Neural cell (in vitro differentiated cells): Measurements from ENCODE around the gene BTN1A1. TPM values are rescaled to one million over a fixed set of nuclear protein-coding genes. Genes with fewer than 3 reads are reported as not detected.

Experiments
- H2AFZ ChIP-seq: fragments of 200-600, 300-800 bp; sonication (generic), shearing (Covaris generic); 2 replicates; pipeline ENCODE4 v1.6.0; 2014; ENCODE audit warnings: low read depth, mild to moderate bottlenecking, antibody characterized with exemption, low read length, moderate library complexity
- H3F3A ChIP-seq: fragments of 200-600 bp; shearing (Covaris generic); 2 replicates; pipeline ENCODE4 v1.6.1; 2016; ENCODE audit warnings: mild to moderate bottlenecking, moderate library complexity, mixed read lengths, antibody characterized with exemption, low read length; ENCODE audit not compliant: insufficient read depth, poor library complexity, severe bottlenecking
- H3K27ac ChIP-seq: fragments of 200-600, 300-800 bp; sonication (generic), shearing (Covaris generic); 2 replicates; pipeline ENCODE4 v1.5.1; 2014; ENCODE audit warnings: mild to moderate bottlenecking, low read length, moderate library complexity
- H3K27me3 ChIP-seq: fragments of 300-800, 200-600 bp; sonication (generic), shearing (Covaris generic); 2 replicates; pipeline ENCODE4 v1.6.0; 2014; ENCODE audit warnings: mild to moderate bottlenecking, low read depth, low read length, moderate library complexity; ENCODE audit not compliant: insufficient read depth
- H3K36me3 ChIP-seq: fragments of 300-800, 200-600 bp; sonication (generic), shearing (Covaris generic); 2 replicates; pipeline ENCODE4 v1.5.1; 2014; ENCODE audit warnings: mild to moderate bottlenecking, antibody characterized with exemption, low read length, moderate library complexity; ENCODE audit not compliant: insufficient read depth
- H3K4me2 ChIP-seq: fragments of 300-800, 200-600 bp; sonication (generic), shearing (Covaris generic); 2 replicates; pipeline ENCODE4 v1.6.0; 2014; ENCODE audit warnings: mild to moderate bottlenecking, low read length
- H3K4me3 ChIP-seq: fragments of 300-800, 200-600 bp; sonication (generic), shearing (Covaris generic); 2 replicates; pipeline ENCODE4 v1.5.1; 2014; ENCODE audit warnings: mild to moderate bottlenecking, low read length, moderate library complexity
- H3K79me2 ChIP-seq: fragments of 200-600 bp; shearing (Covaris generic); replicated peaks from 2 replicates; pipeline ENCODE4 v1.6.0; 2014; ENCODE audit warnings: mild to moderate bottlenecking, low read length, moderate library complexity; ENCODE audit not compliant: insufficient read depth
- H3K9ac ChIP-seq: fragments of 300-800, 200-600 bp; sonication (generic), shearing (Covaris generic); 2 replicates; pipeline ENCODE4 v1.6.1; 2016; ENCODE audit warnings: mild to moderate bottlenecking, low read length, mixed read lengths
- H3K9me2 ChIP-seq: fragments of 200-600 bp; shearing (Covaris generic); 2 replicates; pipeline ENCODE4 v1.6.1; 2016; ENCODE audit warnings: mild to moderate bottlenecking, low read length, mixed read lengths; ENCODE audit not compliant: insufficient read depth
- H3K9me3 ChIP-seq: fragments of 200-600, 300-800 bp; sonication (generic), shearing (Covaris generic); 2 replicates; pipeline ENCODE4 v1.6.1; 2016; ENCODE audit warnings: mild to moderate bottlenecking, mixed run types, low read length, moderate library complexity, mixed read lengths
- H4K20me1 ChIP-seq: fragments of 200-600 bp; shearing (Covaris generic); 2 replicates; pipeline ENCODE4 v1.6.1; 2016; ENCODE audit warnings: mild to moderate bottlenecking, mixed run types; ENCODE audit not compliant: insufficient read depth
- EP300 ChIP-seq: fragments of 450-650 bp; conservative IDR thresholded peaks from 2 replicates; pipeline ENCODE4 v1.6.1; 2014; ENCODE audit warnings: antibody characterized with exemption, mild to moderate bottlenecking, moderate library complexity; ENCODE audit not compliant: poor library complexity, severe bottlenecking
- EZH2 ChIP-seq: fragments of 200-600, 300-800 bp; shearing (Covaris generic), sonication (generic); IDR thresholded peaks from 2 replicates; pipeline ENCODE4 v1.6.1; 2014; ENCODE audit warnings: antibody characterized with exemption, low read length, borderline replicate concordance, mild to moderate bottlenecking; ENCODE audit not compliant: insufficient read depth, poor library complexity, severe bottlenecking
- MXI1 ChIP-seq: fragments of 450-650 bp; conservative IDR thresholded peaks from 2 replicates; pipeline ENCODE4 v1.6.1; 2014; ENCODE audit warnings: antibody characterized with exemption, mild to moderate bottlenecking; ENCODE audit not compliant: poor library complexity, severe bottlenecking
- POLR2AphosphoS5 ChIP-seq: IDR thresholded peaks from 2 replicates; pipeline ENCODE4 v1.6.1; 2012
- RAD21 ChIP-seq: fragments of 450-650 bp; conservative IDR thresholded peaks from 2 replicates; pipeline ENCODE4 v1.6.1; 2014; ENCODE audit warnings: antibody characterized with exemption, mild to moderate bottlenecking, moderate library complexity
- SMC3 ChIP-seq: fragments of 450-650 bp; conservative IDR thresholded peaks from 2 replicates; pipeline ENCODE4 v1.6.1; 2014; ENCODE audit warnings: antibody characterized with exemption, mild to moderate bottlenecking, moderate library complexity; ENCODE audit not compliant: poor library complexity
- TAF1 ChIP-seq: IDR thresholded peaks from 2 replicates; pipeline ENCODE4 v1.6.1; 2012; ENCODE audit warnings: low read depth
- polyA plus RNA-seq: library from polyadenylated mRNA; depleted of rRNA; stranded (reverse); fragments of >200 nt; gene quantifications from 2 replicates; pipeline ENCODE4 v1.2.3, GENCODE V29; 2014
- TF ChIP-seq, protein P1 (sequence below): IDR thresholded peaks from 2 replicates; pipeline ENCODE4 v1.6.1; 2012; ENCODE audit warnings: borderline replicate concordance
- TF ChIP-seq, protein P2 (sequence below): fragments of 450-650 bp; IDR thresholded peaks from 2 replicates; pipeline ENCODE4 v1.5.1; 2014; ENCODE audit warnings: antibody characterized with exemption, mild to moderate bottlenecking, moderate library complexity; ENCODE audit not compliant: poor library complexity, severe bottlenecking

BTN1A1 gene
- polyA plus RNA-seq, 1 donor from 2014 or later = not detected

- Histone ChIP-seq H3K4me2 (no peak overlapping the region), H2AFZ (no peak overlapping the region), H3K79me2 (no peaks in the 10 kb centered on the region), H4K20me1 (no peaks in the 10 kb centered on the region), H3K4me3 (no peak overlapping the region), H3K36me3 (no peaks in the 10 kb centered on the region), H3F3A (no peaks in the 10 kb centered on the region), H3K9me2 (no peaks in the 10 kb centered on the region), H3K27me3 (peaks cover 6% of the 10 kb centered on the region), H3K9me3 (no peaks in the 10 kb centered on the region), H3K9ac (no peak overlapping the region), H3K27ac (no peak overlapping the region)
- TF ChIP-seq SMC3 (no peak), POLR2AphosphoS5 (no peak), EP300 (no peak), EZH2 (no peak), TAF1 (no peak), RAD21 (no peak), MXI1 (no peak)
- TF ChIP-seq, protein P1, sequence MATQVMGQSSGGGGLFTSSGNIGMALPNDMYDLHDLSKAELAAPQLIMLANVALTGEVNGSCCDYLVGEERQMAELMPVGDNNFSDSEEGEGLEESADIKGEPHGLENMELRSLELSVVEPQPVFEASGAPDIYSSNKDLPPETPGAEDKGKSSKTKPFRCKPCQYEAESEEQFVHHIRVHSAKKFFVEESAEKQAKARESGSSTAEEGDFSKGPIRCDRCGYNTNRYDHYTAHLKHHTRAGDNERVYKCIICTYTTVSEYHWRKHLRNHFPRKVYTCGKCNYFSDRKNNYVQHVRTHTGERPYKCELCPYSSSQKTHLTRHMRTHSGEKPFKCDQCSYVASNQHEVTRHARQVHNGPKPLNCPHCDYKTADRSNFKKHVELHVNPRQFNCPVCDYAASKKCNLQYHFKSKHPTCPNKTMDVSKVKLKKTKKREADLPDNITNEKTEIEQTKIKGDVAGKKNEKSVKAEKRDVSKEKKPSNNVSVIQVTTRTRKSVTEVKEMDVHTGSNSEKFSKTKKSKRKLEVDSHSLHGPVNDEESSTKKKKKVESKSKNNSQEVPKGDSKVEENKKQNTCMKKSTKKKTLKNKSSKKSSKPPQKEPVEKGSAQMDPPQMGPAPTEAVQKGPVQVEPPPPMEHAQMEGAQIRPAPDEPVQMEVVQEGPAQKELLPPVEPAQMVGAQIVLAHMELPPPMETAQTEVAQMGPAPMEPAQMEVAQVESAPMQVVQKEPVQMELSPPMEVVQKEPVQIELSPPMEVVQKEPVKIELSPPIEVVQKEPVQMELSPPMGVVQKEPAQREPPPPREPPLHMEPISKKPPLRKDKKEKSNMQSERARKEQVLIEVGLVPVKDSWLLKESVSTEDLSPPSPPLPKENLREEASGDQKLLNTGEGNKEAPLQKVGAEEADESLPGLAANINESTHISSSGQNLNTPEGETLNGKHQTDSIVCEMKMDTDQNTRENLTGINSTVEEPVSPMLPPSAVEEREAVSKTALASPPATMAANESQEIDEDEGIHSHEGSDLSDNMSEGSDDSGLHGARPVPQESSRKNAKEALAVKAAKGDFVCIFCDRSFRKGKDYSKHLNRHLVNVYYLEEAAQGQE = no peak
- TF ChIP-seq, protein P2, sequence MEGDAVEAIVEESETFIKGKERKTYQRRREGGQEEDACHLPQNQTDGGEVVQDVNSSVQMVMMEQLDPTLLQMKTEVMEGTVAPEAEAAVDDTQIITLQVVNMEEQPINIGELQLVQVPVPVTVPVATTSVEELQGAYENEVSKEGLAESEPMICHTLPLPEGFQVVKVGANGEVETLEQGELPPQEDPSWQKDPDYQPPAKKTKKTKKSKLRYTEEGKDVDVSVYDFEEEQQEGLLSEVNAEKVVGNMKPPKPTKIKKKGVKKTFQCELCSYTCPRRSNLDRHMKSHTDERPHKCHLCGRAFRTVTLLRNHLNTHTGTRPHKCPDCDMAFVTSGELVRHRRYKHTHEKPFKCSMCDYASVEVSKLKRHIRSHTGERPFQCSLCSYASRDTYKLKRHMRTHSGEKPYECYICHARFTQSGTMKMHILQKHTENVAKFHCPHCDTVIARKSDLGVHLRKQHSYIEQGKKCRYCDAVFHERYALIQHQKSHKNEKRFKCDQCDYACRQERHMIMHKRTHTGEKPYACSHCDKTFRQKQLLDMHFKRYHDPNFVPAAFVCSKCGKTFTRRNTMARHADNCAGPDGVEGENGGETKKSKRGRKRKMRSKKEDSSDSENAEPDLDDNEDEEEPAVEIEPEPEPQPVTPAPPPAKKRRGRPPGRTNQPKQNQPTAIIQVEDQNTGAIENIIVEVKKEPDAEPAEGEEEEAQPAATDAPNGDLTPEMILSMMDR = no peak
These were observed 4.8 kb upstream of the BTN1A1 start for GRCh38 chr6:26495281-26495680.

DNA sequence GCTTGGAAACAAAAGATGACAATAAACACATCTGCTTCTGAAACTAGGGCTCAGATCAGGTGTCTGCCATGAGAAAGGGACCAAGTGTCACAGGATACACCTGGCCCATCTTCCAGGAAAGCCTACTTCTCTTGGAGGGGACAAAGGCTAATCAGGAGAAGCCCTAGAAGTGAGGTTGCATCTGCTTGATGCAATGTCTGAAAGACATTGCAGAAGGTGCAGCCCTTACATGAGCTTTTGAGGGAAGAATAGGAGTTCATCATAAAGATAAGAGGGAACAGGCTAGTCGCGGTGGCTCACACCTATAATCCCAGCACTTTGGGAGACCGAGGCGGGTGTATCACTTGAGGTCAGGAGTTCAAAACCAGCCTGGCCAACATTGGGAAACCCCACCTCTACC, 2.5 kb upstream of the BTN1A1 start:
- TF ChIP-seq SMC3 = no peak
- no peak for TF ChIP-seq TAF1
- TF ChIP-seq MXI1 = no peak
- TF ChIP-seq, protein P2 = no peak
- no peak for TF ChIP-seq RAD21
- TF ChIP-seq EZH2 = no peak
- TF ChIP-seq, protein P1 = no peak
- TF ChIP-seq EP300 = no peak
- no peak for TF ChIP-seq POLR2AphosphoS5
- Histone ChIP-seq H4K20me1 (no peaks in the 10 kb centered on the region), H3K9ac (no peak overlapping the region), H3K4me3 (no peak overlapping the region), H3F3A (no peaks in the 10 kb centered on the region), H3K9me2 (no peaks in the 10 kb centered on the region), H3K36me3 (no peaks in the 10 kb centered on the region), H3K79me2 (no peaks in the 10 kb centered on the region), H2AFZ (no peak overlapping the region), H3K27me3 (peaks cover 29% of the 10 kb centered on the region), H3K4me2 (no peak overlapping the region), H3K9me3 (no peaks in the 10 kb centered on the region), H3K27ac (no peak overlapping the region)
